Ascending aorta (tissue), 2 donors: ENCODE measurements around the gene DGKG. TPM values are rescaled to one million over a fixed set of nuclear protein-coding genes. Genes with fewer than 3 reads are reported as not detected.

ENCODE experiments used
- DNase-seq, 2 donors: peaks; one replicate each; pipeline ENCODE4 v3.0.0-alpha.2; 2019; ENCODE audit warnings: low spot score in 2 of 2
- H3K27ac ChIP-seq, 2 donors: fragments of 200-600 bp; sonication (generic); one replicate each; pipeline ENCODE4 v1.5.1; 2016 to 2017; ENCODE audit warnings: mild to moderate bottlenecking in 1 of 2
- H3K27me3 ChIP-seq: fragments of 200-600 bp; sonication (generic); one replicate; pipeline ENCODE4 v1.5.1; 2017
- H3K36me3 ChIP-seq, 2 donors: fragments of 200-600 bp; sonication (generic); one replicate each; pipeline ENCODE4 v1.5.1; 2016
- H3K4me1 ChIP-seq, 2 donors: fragments of 200-600 bp; sonication (generic); one replicate each; pipeline ENCODE4 v1.5.1; 2016 to 2017; ENCODE audit warnings: mild to moderate bottlenecking in 1 of 2
- H3K4me3 ChIP-seq, 2 donors: fragments of 200-600 bp; sonication (generic); one replicate each; pipeline ENCODE4 v1.5.1; 2016 to 2017; ENCODE audit warnings: mild to moderate bottlenecking in 1 of 2
- H3K9me3 ChIP-seq, 2 donors: fragments of 200-600 bp; sonication (generic); one replicate each; pipeline ENCODE4 v1.5.1; 2016
- intact Hi-C: fragments of 100-400 bp; cut with DNase I; formaldehyde crosslinking; loops from one replicate; pipeline ENCODE4 v1.15.1; 2023
- total RNA-seq: library from RNA; depleted of rRNA; stranded (reverse); fragments of >200 nt; gene quantifications from one replicate; pipeline ENCODE4 v1.1.0, GENCODE V29; 2016
- TF ChIP-seq, protein P1 (sequence below), 3 experiments: fragments of 200-600 bp in 2 of 3; fragments of 450-650 bp in 1 of 3; sonication (generic) in 2 of 3; IDR thresholded peaks; one replicate each; pipeline ENCODE4 v1.5.1; 2016 to 2019; ENCODE audit warnings: antibody characterized with exemption in 3 of 3, mild to moderate bottlenecking in 1 of 3, moderate library complexity in 1 of 3

DGKG gene
- 11.1 TPM for total RNA-seq

DNA sequence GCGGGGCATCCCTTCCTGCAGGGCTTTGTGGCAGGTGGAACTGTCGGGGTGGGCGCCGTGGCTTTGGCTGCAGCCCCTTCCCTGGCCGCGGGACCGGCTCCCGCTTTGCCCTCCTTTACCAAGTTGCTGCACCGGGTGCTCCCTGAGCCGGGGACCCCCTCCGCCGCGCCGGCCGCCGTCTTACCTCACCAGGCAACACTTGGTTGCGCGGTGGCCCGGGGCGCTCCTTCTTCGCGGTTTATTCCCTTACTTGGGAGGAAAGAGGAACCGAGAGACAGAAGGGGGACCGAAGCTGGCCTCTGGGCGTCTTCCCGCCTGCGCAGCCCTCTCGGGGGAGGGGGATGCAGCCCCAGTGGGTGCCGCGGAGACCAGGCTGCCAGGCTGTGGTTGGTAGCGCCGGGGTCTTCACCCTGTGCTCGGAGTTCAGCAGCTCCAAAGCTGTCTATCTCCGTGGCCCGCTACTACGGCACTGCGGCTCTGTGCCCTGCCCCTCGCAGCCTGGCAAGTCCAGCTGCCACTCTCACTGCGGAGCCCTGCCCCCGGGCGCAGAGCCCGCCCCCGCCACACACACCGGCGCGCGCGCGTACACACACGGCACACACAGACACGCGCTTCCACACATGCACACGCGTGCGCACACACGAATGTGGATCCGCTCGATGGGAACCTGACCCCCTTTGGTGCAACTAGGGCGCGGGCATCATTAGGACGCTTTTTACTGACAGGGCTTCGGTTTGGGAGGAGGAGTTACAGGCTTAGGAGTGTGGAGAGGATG is at the start of gene DGKG:
TSS of gene DGKG (minus strand) at position 473 of the 775 bp plus-strand sequence. CDS start 41,775 bp downstream, outside the sequence.
- intact Hi-C loops, result loop anchor here (2.0 to 10.0 kb wide), 5 partner anchors 45 to 173 kb away; no protein-coding TSS in a partner anchor
- peak within 1 kb of the TSS; percentile 42 to 61 for H3K27ac ChIP-seq
- H3K27me3 ChIP-seq, result no peaks in the 10 kb centered on the region
- peak in 1 of 2 donors; percentile 87 for DNase-seq
- H3K9me3 ChIP-seq, result no peaks in the 10 kb centered on the region
- TF ChIP-seq, protein P1, sequence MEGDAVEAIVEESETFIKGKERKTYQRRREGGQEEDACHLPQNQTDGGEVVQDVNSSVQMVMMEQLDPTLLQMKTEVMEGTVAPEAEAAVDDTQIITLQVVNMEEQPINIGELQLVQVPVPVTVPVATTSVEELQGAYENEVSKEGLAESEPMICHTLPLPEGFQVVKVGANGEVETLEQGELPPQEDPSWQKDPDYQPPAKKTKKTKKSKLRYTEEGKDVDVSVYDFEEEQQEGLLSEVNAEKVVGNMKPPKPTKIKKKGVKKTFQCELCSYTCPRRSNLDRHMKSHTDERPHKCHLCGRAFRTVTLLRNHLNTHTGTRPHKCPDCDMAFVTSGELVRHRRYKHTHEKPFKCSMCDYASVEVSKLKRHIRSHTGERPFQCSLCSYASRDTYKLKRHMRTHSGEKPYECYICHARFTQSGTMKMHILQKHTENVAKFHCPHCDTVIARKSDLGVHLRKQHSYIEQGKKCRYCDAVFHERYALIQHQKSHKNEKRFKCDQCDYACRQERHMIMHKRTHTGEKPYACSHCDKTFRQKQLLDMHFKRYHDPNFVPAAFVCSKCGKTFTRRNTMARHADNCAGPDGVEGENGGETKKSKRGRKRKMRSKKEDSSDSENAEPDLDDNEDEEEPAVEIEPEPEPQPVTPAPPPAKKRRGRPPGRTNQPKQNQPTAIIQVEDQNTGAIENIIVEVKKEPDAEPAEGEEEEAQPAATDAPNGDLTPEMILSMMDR (IDR thresholded peaks at IDR 0.05), result no peak
- peaks cover 0 to 23% of the 10 kb centered on the region in 2 donors for H3K4me1 ChIP-seq
- no peaks in the 10 kb centered on the region for H3K36me3 ChIP-seq
- peak within 1 kb of the TSS; percentile 70 to 84 for H3K4me3 ChIP-seq

DNA sequence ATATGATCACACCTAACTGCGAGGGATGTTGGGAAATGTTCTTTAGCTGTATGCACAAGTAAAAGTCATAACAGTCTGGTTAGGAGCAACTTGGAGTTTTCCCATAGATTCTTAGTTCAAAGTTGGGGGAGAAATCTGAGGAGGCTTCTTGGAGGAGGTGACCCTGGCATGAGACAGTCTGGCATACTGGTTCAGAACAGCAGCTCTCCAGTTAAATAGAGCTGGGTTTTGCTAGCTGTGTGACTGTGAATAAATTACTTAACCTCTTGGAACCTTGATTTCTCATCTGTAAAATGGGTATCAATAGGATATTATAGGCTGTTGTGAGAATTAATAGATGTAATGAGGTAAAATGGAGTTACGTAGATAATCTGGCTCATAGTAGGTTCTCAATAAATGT is 49.1 kb upstream of the DGKG start:
- TF ChIP-seq, protein P1 (IDR thresholded peaks at IDR 0.05), result no peak
- no peak overlapping the region for H3K4me3 ChIP-seq
- no peaks in the 10 kb centered on the region for H3K36me3 ChIP-seq
- no peaks in the 10 kb centered on the region for H3K9me3 ChIP-seq
- H3K27ac ChIP-seq, result no peak overlapping the region
- H3K27me3 ChIP-seq, result no peaks in the 10 kb centered on the region
- DNase-seq, result no peak
- H3K4me1 ChIP-seq, result peaks cover 5 to 29% of the 10 kb centered on the region in 2 donors
- intact Hi-C loops, result loop anchor here (5.0 kb wide), 2 partner anchors 129 to 474 kb away; partner anchors contain the start of gene TRA2B

DNA sequence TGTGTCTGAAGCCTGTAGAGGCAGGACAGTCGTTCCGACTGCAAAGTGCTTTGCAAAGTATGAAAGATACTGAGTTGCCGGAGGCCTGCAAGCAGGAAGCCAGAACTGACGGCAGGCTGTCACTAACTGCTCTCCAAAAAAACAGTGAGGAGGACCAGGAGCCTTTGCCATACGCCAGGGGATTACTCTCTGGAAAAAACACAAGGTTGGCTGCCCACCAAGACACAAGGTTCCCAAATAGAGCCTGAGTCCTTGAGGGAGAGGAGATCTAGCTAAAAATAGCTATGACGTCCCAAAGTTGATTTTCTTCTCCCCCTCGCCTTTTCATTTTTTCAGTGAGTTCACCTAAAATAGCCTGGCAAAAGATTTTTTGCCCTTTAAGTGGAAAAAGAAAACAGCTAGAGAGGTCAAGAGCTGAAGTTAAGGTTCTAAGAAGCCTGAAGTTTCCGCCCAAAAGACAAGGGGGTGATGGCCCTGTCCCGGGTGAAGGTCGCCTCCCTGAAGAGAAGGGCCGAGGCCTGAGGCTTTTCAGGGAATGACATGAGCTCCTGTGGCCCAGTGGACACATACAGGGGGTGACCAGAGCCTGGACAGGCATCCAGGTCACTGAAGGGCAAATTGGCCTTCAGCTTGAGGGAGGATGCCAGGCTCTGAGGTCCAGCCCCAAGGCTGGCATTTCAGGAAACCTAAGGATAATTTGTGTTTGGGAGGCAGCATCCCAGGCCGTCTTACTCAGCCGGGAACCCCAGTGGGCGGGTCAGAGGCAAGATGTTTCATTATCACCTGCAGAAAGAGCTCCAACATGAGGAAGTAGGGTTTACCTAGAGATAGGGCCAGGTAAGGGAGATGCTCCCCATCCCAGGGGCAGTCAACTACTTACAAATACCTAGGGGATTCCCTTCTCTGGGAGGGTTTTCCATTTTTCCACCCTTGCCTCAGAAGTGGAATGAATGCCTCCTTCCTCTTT is 44.9 kb upstream of the DGKG start:
- Histone ChIP-seq H3K27me3 (no peaks in the 10 kb centered on the region), H3K27ac (peak overlapping the region; percentile 90), H3K36me3 (no peaks in the 10 kb centered on the region), H3K4me1 (peaks cover 5 to 12% of the 10 kb centered on the region in 2 donors), H3K4me3 (no peak overlapping the region), H3K9me3 (no peaks in the 10 kb centered on the region)
- TF ChIP-seq, protein P1 (IDR thresholded peaks at IDR 0.05), result no peak
- peak; percentile 23 to 91 for DNase-seq
- intact Hi-C loops, result loop anchor here (2.0 to 5.0 kb wide), 2 partner anchors 44 to 300 kb away; partner anchors contain the start of genes DGKG and ETV5

DNA sequence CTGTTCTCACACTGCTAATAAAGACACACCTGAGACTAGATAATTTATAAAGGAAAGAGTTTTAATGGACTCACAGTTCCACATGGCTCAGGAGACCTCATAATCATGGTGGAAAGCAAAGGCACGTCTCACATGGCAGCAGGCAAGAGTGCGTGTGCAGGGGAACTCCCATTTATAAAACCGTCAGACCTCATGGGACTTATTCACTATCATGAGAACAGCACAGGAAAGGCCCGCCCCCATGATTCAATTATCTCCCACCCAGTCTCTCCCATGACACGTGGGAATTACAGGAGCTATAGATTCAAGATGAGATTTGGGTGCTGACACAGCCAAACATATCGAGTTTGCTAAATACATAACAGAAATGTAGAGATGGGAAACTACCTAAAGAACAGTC is 39.5 kb upstream of the DGKG start:
- intact Hi-C loops, result no loop called here
- TF ChIP-seq, protein P1 (IDR thresholded peaks at IDR 0.05), result no peak
- H3K36me3 ChIP-seq, result no peaks in the 10 kb centered on the region
- no peak overlapping the region for H3K4me3 ChIP-seq
- H3K9me3 ChIP-seq, result no peaks in the 10 kb centered on the region
- H3K4me1 ChIP-seq, result peaks cover 0 to 3% of the 10 kb centered on the region in 2 donors
- no peaks in the 10 kb centered on the region for H3K27me3 ChIP-seq
- no peak overlapping the region for H3K27ac ChIP-seq
- DNase-seq, result no peak

DNA sequence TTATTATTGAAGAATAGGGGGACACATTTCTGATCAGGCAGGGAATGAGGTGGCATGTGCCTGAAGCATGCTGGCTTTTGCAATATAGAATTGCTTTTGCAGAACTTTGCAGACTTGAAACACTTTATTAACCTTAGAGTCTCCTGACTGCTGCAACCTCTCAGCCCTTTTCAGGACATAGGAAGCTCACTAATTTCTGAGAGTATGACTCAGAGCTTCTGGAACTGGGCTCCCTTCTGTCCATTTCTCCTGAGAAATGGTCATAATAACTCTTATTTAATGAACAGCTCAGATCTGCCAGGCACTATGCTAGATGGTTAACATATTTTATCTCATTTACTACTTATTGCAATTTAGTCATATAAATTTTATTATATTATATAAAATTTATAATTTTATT is 38.6 kb upstream of the DGKG start:
- DNase-seq, result no peak
- Histone ChIP-seq H3K4me3 (no peak overlapping the region), H3K9me3 (no peaks in the 10 kb centered on the region), H3K4me1 (no peaks in the 10 kb centered on the region), H3K36me3 (no peaks in the 10 kb centered on the region), H3K27me3 (no peaks in the 10 kb centered on the region), H3K27ac (no peak overlapping the region)
- TF ChIP-seq, protein P1 (IDR thresholded peaks at IDR 0.05), result no peak
- intact Hi-C loops, result no loop called here
